RPMI7951 (cell line): ENCODE measurements around the gene CD28. TPM values are rescaled to one million over a fixed set of nuclear protein-coding genes. Genes with fewer than 3 reads are reported as not detected.
"Not testable (repeated sequence)": the region's sequence is repeated elsewhere in the genome, so short reads cannot be mapped to it uniquely, and the experiment has no call there.

ENCODE experiments used
- DNase-seq: peaks from one replicate; pipeline ENCODE4 v3.0.0-alpha.2; 2012; ENCODE audit warnings: low read depth
- total RNA-seq: library from RNA; depleted of rRNA; stranded (reverse); fragments of >200 nt; shearing (Covaris generic); gene quantifications from 2 replicates; pipeline ENCODE4 v1.2.3, GENCODE V29; 2014; rRNA removed

The CD28 gene
- total RNA-seq, 1 experiment from 2014 or later = not detected

DNA sequence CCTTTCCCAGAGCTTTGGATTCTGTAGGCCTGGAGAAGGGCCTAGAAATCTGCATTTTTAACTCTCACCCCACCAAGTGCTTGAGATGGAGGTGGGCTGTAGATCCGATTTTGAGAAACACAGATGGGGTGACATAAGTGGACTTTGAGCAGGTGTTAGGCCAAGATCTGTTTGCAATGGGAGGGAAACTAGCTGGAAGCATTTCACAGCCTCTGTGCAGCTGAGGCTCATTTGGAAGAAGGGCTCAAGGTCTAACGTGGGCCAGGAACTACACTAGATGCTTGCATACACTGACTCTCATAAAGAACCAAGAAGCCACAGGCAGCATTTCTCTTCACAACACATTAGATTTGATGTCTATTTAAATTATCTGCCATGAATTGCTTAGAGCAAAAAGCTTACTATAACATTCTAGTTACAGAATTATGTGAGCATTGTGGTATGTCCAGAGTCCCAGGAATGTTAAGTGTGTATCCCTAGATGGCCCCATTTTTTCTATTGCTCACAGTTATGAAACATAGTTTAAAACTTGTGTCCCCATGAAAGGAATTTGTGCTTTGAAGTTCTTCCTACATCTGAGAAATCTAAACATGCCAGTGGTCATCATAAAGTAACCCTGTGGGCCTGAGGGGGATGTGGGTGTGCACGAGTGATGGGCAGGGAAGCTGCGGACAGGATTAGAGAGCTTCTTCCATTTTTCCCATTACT lies 77.2 kb downstream of the CD28 start:
- DNase-seq = peak; percentile 77

DNA sequence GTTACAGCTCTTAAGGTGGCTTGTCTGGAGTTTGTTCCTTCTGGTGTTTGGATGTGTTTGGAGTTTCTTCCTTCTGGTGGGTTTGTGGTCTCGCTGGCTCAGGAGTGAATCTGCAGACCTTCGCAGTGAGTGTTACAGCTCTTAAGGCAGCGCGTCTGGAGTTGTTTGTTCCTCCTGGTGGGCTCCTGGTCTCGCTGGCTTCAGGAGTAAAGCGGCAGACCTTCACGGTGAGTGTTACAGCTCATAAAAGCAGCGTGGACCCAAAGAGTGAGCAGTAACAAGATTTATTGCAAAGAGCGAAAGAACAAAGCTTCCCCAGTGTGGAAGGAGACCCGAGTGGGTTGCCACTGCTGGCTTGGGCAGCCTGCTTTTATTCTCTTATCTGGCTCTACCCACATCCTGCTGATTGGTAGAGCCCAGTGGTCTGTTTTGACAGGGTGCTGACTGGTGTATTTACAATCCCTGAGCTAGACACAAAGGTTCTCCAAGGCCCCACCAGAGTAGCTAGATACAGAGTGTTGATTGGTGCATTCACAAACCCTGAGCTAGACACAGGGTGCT lies 78.4 kb downstream of the CD28 start:
- DNase-seq = not testable (repeated sequence)

DNA sequence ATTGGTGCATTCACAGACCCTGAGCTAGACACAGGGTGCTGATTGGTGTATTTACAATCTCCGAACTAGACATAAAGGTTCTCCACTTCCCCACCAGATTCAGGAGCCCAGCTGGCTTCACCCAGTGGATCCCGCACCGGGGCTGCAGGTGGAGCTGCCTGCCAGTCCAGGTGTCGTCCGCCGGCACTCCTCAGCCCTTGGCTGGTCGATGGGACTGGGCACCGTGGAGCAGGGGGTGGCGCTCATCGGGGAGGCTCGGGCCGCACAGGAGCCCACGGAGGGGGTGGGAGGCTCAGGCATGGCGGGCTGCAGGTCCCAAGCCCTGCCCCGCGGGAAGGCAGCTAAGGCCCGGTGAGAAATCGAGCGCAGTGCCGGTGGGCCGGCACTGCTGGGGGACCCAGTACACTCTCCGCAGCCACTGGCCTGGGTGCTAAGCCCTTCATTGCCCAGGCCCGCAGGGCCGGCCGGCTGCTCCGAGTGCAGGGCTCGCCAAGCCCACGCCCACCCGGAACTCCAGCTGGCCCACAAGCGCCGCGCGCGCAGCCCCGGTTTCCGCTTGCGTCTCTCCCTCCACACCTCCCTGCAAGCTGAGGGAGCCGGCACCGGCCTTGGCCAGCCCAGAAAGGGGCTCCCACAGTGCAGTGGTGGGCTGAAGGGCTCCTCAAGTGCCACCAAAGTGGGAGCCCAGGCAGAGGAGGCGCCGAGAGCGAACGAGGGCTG lies 79.1 kb downstream of the CD28 start:
- DNase-seq = not testable (repeated sequence)

DNA sequence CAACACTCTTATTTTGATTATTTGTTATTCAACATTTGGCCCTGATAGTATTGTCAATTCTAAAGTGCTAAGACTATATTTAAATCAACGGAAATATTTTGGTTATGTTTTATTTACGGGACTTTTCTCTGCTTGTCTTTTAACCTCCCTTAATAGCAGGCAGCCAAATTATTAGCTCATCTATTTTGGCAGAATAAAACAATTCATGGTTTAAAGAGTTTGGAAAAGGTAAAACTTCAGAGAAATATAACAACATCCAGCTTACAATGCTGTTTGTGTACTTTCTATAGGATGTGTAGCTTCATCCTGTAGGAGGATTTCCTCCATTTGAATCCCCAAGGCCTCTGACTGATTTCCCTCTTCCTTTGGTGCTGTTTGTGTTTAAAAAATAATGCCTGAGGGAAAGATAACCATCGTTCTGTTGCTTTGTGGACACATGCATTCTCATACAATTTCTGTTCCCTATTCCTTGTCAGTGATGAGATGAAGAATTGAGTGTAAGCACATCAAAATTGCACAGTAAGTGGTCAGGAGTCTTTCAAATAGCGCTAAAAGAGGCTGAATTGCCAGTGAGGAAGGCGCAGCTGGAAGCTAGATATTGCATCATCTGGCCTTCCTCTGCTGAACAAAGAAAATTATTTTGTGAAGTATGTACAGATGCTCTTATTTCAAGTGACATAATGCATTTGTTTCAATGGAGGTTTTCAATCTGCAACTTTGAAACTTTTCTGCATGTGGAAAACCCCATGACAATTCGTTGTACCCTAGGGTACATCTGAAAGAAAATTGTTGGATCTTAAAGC lies 80.3 kb downstream of the CD28 start:
- peak; percentile 59 for DNase-seq

DNA sequence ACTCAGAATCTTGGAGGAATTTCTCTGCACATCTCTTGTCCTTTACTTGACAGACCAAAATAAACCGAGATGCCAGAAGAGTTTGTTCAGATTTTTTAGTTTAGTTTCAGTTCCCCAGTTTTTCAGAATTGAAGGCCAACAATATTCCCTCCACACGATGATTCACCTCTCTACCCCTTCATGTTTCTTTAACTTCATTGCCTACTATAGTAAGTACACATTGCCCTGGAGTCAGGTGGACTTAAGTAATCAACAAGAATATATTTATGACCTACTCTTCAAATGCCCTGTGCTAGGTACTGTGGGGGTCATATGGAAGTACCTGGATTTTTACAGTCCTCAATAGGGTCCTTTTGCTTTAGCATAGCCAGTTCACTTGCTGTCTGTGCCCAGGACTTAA lies 81.5 kb downstream of the CD28 start:
- DNase-seq = no peak

Other genes with a start within 250 kb of the CD28 start
- 9.3 and 9.4 TPM in 2 replicates for gene RAPH1, start 171.3 kb upstream of the CD28 start, total RNA-seq
- not detected in 2 replicates for gene CTLA4, start 161.1 kb downstream of the CD28 start, total RNA-seq
- gene ICOS, start 230.1 kb downstream of the CD28 start, total RNA-seq = not detected in 2 replicates